Esophagus squamous epithelium (tissue), 4 donors: Measurements from ENCODE around the gene SLC1A4.

Experiments
- CTCF ChIP-seq, 6 experiments: fragments of 450-650 bp in 4 of 6; fragments of 200-600 bp in 2 of 6; sonication (generic) in 2 of 6; IDR thresholded peaks; one replicate each; pipeline ENCODE4 v1.5.1; 2016 to 2019; ENCODE audit warnings: antibody characterized with exemption in 6 of 6, mild to moderate bottlenecking in 4 of 6, moderate library complexity in 4 of 6
- POLR2A ChIP-seq, 4 donors: fragments of 450-650 bp; IDR thresholded peaks; one replicate each; pipeline ENCODE4 v1.6.1; 2017; ENCODE audit warnings: antibody characterized with exemption in 4 of 4, mild to moderate bottlenecking in 4 of 4, moderate library complexity in 3 of 4

GRCh38 chr2:65050931-65051330 is 61.7 kb downstream of the SLC1A4 start:
- no peak for TF ChIP-seq CTCF (IDR thresholded peaks at IDR 0.05)
- no peak for TF ChIP-seq POLR2A (IDR thresholded peaks at IDR 0.05)
